Measurements from ENCODE around the gene LMX1B. TPM values are rescaled to one million over a fixed set of nuclear protein-coding genes. Genes with fewer than 3 reads are reported as not detected.
A peak's percentile ranks its signal among the peaks of the same experiment; 100 is the strongest.
"Not testable (repeated sequence)": the region's sequence is repeated elsewhere in the genome, so short reads cannot be mapped to it uniquely, and the experiment has no call there.

The LMX1B gene
- total RNA-seq, 1 experiment from 2014 or later, result 0.15 TPM

GRCh38 chr9:126708178-126708577, 94.5 kb downstream of the LMX1B start:
- DNase-seq (ENCODE audit: low spot score), result no peak

- DNase-seq (ENCODE audit: low spot score), result peak; percentile 3
Measured at GRCh38 chr9:126709241-126709640, 95.5 kb downstream of the LMX1B start.

- DNase-seq (ENCODE audit: low spot score), result no peak
Measured at GRCh38 chr9:126715382-126715781, 101.7 kb downstream of the LMX1B start.

GRCh38 chr9:126717441-126717840, 103.7 kb downstream of the LMX1B start:
- DNase-seq (ENCODE audit: low spot score), result not testable (repeated sequence)

GRCh38 chr9:126719618-126720031, 105.9 kb downstream of the LMX1B start:
- peak; percentile 91 for DNase-seq (ENCODE audit: low spot score)

GRCh38 chr9:126720036-126720435, 106.3 kb downstream of the LMX1B start:
- no peak for DNase-seq (ENCODE audit: low spot score)

- no peak for DNase-seq (ENCODE audit: low spot score)
Measured at GRCh38 chr9:126720661-126721563, 107.2 kb downstream of the LMX1B start.

GRCh38 chr9:126721564-126721981, 107.8 kb downstream of the LMX1B start:
- no peak for DNase-seq (ENCODE audit: low spot score)

- peak; percentile 75 for DNase-seq (ENCODE audit: low spot score)
Measured at GRCh38 chr9:126722252-126722921, 108.7 kb downstream of the LMX1B start.

GRCh38 chr9:126722922-126723806, 109.4 kb downstream of the LMX1B start:
- no peak for DNase-seq (ENCODE audit: low spot score)

- DNase-seq (ENCODE audit: low spot score), result no peak
Measured at GRCh38 chr9:126723807-126724172, 110.1 kb downstream of the LMX1B start.

GRCh38 chr9:126724226-126724625, 110.5 kb downstream of the LMX1B start:
- DNase-seq (ENCODE audit: low spot score), result no peak

- not testable (repeated sequence) for DNase-seq (ENCODE audit: low spot score)
Measured at GRCh38 chr9:126725485-126725884, 111.8 kb downstream of the LMX1B start.

GRCh38 chr9:126728210-126728609, 114.5 kb downstream of the LMX1B start:
- not testable (repeated sequence) for DNase-seq (ENCODE audit: low spot score)

GRCh38 chr9:126730592-126730991, 116.9 kb downstream of the LMX1B start:
- DNase-seq (ENCODE audit: low spot score), result not testable (repeated sequence)

GRCh38 chr9:126733005-126733404, 119.3 kb downstream of the LMX1B start:
- no peak for DNase-seq (ENCODE audit: low spot score)

- no peak for DNase-seq (ENCODE audit: low spot score)
Measured at GRCh38 chr9:126734877-126735276, 121.1 kb downstream of the LMX1B start.

- no peak for DNase-seq (ENCODE audit: low spot score)
Measured at GRCh38 chr9:126735482-126735881, 121.8 kb downstream of the LMX1B start.

GRCh38 chr9:126738553-126738952, 124.8 kb downstream of the LMX1B start:
- DNase-seq (ENCODE audit: low spot score), result no peak

- DNase-seq (ENCODE audit: low spot score), result no peak
Measured at GRCh38 chr9:126743041-126743440, 129.3 kb downstream of the LMX1B start.

- no peak for DNase-seq (ENCODE audit: low spot score)
Measured at GRCh38 chr9:126745574-126746411, 132.1 kb downstream of the LMX1B start.

All from H4 (cell line).